HAP-1 (cell line): ENCODE results near the gene ZC3H14.

ENCODE experiments used
- DNase-seq, 2 experiments: peaks; one replicate each; pipeline ENCODE4 v3.0.0-alpha.2; 2016 to 2020; ENCODE audit warnings: low spot score in 2 of 2
- H3K27me3 ChIP-seq: fragments of 250-450 bp; sonication (Bioruptor Pico); 2 replicates; pipeline ENCODE4 v1.5.1; 2020; ENCODE audit warnings: low read depth, mild to moderate bottlenecking, moderate library complexity
- H3K36me3 ChIP-seq: fragments of 250-450 bp; sonication (Bioruptor Pico); replicated peaks from 2 replicates; pipeline ENCODE4 v1.5.1; 2020; ENCODE audit warnings: mild to moderate bottlenecking
- H3K4me1 ChIP-seq: fragments of 250-450 bp; sonication (Bioruptor Pico); 2 replicates; pipeline ENCODE4 v1.5.1; 2020; ENCODE audit warnings: mild to moderate bottlenecking
- H3K4me3 ChIP-seq: fragments of 250-450 bp; sonication (Bioruptor Pico); 2 replicates; pipeline ENCODE4 v1.5.1; 2020; ENCODE audit warnings: mild to moderate bottlenecking, moderate library complexity
- H3K9me3 ChIP-seq: fragments of 250-450 bp; sonication (Bioruptor Pico); 2 replicates; pipeline ENCODE4 v1.5.1; 2020; ENCODE audit warnings: mild to moderate bottlenecking, moderate library complexity
- in situ Hi-C: fragments of 300-500 bp; cut with MboI; formaldehyde crosslinking; loops from 3 replicates; pipeline ENCODE4 v1.14.3; 2020; ENCODE audit warnings: low sequenced_read_pairs, inconsistent platforms, mixed read lengths

ZC3H14 gene

DNA sequence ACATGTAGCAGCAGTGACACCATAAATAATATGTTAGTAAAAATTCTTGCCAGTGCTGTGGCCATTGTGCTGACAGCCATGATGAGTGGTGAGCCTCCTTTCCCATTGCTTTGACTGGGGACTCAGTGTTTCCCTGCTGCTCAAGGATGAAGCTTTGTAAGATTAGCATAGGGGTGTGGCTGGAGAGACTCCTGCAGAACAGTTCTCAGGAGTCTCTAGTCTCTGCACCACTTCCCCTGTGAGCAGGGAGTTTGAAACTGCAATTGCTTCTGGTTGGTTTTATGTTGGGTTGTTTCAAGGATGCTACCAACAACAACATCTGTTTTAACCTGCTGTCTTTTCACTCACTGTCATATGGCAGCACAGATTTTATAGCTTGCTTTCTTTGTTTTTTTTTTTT, 41.4 kb downstream of the ZC3H14 start:
- in situ Hi-C loops = no loop called here
- H3K27me3 ChIP-seq = no peaks in the 10 kb centered on the region
- no peak overlapping the region for H3K4me3 ChIP-seq
- H3K36me3 ChIP-seq = peaks cover 45% of the 10 kb centered on the region
- H3K4me1 ChIP-seq = no peaks in the 10 kb centered on the region
- DNase-seq = no peak
- H3K9me3 ChIP-seq = no peaks in the 10 kb centered on the region

DNA sequence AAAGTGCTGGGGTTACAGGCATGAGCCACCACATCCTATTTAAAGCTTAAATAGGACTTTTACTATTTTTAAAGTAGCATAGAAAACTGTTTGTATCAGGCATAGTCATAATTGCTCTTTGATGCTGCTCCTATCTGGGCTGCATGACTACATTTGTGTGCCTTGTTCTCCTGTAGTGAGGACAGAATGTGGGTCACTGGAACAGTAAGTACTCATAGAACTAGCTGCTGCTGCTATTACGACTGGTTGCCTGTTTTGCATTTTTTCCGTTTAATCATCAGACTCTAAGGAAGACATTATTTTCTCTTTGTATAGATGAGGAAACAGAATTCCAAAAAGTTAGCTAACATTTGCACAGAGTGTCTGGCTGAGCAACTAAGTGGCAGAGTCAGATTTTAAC, 42.8 kb downstream of the ZC3H14 start:
- H3K36me3 ChIP-seq = peaks cover 54% of the 10 kb centered on the region
- DNase-seq = no peak
- no peaks in the 10 kb centered on the region for H3K4me1 ChIP-seq
- H3K9me3 ChIP-seq = no peaks in the 10 kb centered on the region
- no peaks in the 10 kb centered on the region for H3K27me3 ChIP-seq
- in situ Hi-C loops = no loop called here
- H3K4me3 ChIP-seq = no peak overlapping the region

DNA sequence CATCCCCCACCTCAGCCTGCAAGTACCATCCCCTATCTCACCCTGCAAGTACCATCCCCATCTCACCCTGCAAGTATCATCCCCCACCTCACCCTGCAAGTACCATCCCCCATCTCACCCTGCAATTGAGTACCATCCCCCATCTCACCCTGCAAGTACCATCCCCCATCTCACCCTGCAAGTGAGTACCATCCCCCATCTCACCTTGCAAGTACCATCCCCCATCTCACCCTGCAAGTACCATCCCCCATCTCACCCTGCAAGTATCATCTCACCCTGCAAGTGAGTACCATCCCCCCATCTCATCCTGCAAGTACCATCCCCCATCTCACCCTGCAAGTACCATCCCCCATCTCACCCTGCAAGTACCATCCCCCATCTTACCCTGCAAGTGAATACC, 45.0 kb downstream of the ZC3H14 start:
- Histone ChIP-seq H3K36me3 (peaks cover 59% of the 10 kb centered on the region), H3K9me3 (no peaks in the 10 kb centered on the region), H3K4me3 (no peak overlapping the region), H3K27me3 (no peaks in the 10 kb centered on the region), H3K4me1 (no peaks in the 10 kb centered on the region)
- no peak for DNase-seq
- in situ Hi-C loops = no loop called here

DNA sequence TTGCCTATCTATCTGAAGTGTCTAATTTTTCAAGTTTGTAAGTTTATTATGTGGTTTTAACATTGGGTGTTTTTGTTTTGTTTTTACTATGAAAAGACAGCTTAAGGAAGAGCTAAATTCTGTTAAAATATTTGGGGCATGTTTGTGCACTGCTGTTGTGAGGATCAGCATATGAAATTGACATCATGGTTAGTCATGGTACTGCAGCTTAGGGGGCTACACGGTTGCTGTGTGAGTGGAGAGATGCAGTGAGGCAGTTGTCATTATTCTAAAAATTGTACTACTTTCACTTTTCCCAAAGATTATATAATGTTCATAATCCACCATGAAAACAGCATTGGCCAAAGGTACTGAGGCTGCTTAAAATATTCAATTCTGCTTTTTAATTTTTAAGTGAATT, 49.0 kb downstream of the ZC3H14 start:
- H3K4me1 ChIP-seq = no peaks in the 10 kb centered on the region
- in situ Hi-C loops = no loop called here
- H3K27me3 ChIP-seq = no peaks in the 10 kb centered on the region
- H3K9me3 ChIP-seq = no peaks in the 10 kb centered on the region
- H3K36me3 ChIP-seq = peaks cover 58% of the 10 kb centered on the region
- H3K4me3 ChIP-seq = no peak overlapping the region
- no peak for DNase-seq

DNA sequence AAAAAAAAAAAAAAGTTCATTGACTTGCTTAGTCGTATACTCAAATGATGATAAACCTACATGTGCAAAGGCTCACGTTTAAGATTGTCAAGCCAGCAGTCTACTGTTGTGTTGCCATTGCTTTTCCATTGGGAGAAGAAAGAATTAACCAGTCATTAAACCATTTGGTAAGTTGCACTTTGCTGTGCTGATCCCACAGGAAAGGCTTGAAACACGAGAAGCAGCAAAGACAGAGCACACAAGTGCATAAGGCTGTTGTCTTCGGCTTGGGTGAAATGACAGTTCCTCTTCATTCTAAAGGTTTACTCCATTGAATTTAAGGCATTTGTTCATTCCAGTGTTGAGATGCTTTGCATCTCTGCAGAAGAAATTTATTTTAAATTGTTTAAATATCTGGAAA, 50.1 kb downstream of the ZC3H14 start:
- Histone ChIP-seq H3K27me3 (no peaks in the 10 kb centered on the region), H3K9me3 (no peaks in the 10 kb centered on the region), H3K36me3 (peaks cover 58% of the 10 kb centered on the region), H3K4me1 (no peaks in the 10 kb centered on the region), H3K4me3 (no peak overlapping the region)
- DNase-seq = no peak
- in situ Hi-C loops = no loop called here

DNA sequence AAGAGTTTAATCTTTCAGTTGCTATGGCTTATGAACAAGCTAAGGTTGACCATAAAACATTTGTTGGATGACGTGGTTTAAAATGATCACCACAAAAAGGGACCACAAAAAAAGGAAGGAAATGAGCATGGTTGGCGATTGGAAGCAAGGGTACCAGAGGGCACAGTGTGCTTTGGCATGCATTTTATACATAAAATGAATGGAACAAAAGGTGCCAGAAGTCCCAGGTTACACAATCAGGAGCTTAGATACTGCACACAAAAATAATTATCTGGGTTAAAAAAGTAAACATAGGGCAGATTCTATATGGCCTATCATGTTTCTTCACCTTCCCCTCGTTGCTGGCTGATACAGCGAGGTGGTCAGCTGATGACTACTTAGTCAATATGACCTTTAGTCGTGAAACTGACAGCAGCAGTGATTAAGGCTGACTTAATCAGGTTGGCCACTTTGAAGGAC, 50.7 kb downstream of the ZC3H14 start:
- H3K4me3 ChIP-seq = no peak overlapping the region
- H3K4me1 ChIP-seq = peaks cover 3% of the 10 kb centered on the region; the same call in 1 of the 2 replicates
- H3K27me3 ChIP-seq = no peaks in the 10 kb centered on the region
- in situ Hi-C loops = no loop called here
- DNase-seq = no peak
- peaks cover 54% of the 10 kb centered on the region for H3K36me3 ChIP-seq
- no peaks in the 10 kb centered on the region for H3K9me3 ChIP-seq

DNA sequence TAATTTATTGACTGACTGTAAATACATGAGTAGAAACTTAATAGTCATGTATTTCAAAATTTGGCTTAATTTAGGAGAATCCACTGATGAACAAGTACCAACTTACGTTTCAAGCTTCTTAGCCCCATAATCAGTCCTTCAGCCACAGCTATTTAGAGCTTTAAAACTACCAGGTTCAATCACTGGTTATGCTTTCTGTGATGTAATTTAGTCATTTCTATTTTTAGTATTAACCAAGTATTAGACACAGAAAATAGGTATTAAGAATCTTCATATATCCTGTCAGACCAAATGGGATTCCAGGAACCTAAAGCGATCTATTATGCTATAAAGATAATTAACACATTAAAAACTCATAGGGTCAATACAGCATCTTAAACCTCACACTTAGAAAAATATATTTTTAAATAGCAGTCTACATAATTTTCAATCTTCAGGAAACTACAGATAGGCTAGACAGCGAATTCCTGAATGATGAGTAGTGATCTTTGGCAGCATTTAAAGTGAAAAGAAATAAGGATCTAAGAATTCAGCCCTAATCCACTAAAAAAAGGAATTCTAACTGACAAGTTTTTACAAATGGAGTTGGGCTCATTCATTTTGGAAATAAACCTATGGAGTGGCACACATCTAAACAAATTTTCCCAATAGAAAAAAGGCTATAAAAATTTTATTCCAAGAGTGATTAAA, 51.5 kb downstream of the ZC3H14 start:
- no peaks in the 10 kb centered on the region for H3K9me3 ChIP-seq
- in situ Hi-C loops = no loop called here
- H3K4me3 ChIP-seq = no peak overlapping the region
- H3K4me1 ChIP-seq = peaks cover 3% of the 10 kb centered on the region; the same call in 1 of the 2 replicates
- no peaks in the 10 kb centered on the region for H3K27me3 ChIP-seq
- no peak for DNase-seq
- H3K36me3 ChIP-seq = peaks cover 47% of the 10 kb centered on the region

DNA sequence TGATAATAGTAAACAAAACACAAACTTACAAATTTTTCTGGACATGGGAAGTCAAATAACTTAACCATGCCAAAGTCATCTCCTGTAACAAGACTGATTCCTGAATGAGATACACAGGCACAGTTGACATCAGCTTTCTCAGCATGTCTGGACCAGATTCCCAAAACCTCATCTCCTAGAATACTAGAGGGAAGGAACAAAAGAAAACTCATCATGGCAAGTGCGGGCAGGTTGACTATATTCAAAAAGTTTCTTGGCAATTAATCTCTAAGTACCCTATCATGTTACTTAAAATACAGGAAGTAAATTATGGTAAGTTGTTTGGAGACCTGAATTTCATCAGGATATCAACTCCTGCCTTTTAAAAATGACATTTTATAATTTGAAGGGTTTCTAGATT, 53.9 kb downstream of the ZC3H14 start:
- H3K36me3 ChIP-seq = peaks cover 27% of the 10 kb centered on the region
- in situ Hi-C loops = no loop called here
- no peak for DNase-seq
- H3K4me1 ChIP-seq = peaks cover 3% of the 10 kb centered on the region; the same call in 1 of the 2 replicates
- no peaks in the 10 kb centered on the region for H3K9me3 ChIP-seq
- H3K4me3 ChIP-seq = no peak overlapping the region
- H3K27me3 ChIP-seq = no peaks in the 10 kb centered on the region

DNA sequence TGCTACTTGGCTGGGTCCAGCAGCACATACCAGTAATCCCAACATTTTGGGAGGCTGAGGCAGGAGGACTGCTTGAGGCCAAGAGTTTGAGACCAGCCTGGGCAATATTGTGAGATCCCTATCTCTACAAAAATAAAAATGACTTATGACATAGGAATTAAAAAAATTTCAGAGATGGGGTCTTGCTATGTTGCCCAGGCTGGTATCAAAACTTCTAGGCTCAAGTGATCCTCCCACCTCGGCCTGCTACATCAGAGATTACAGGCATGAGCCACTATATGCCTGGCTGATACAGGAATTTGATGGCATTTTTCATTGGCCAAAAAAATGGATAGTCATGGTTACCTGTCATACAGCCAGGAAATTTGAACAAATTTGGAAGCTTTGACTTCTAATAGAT, 54.6 kb downstream of the ZC3H14 start:
- Histone ChIP-seq H3K27me3 (no peaks in the 10 kb centered on the region), H3K4me1 (peaks cover 3% of the 10 kb centered on the region; the same call in 1 of the 2 replicates), H3K9me3 (no peaks in the 10 kb centered on the region), H3K36me3 (peaks cover 25% of the 10 kb centered on the region), H3K4me3 (no peak overlapping the region)
- in situ Hi-C loops = no loop called here
- no peak for DNase-seq

DNA sequence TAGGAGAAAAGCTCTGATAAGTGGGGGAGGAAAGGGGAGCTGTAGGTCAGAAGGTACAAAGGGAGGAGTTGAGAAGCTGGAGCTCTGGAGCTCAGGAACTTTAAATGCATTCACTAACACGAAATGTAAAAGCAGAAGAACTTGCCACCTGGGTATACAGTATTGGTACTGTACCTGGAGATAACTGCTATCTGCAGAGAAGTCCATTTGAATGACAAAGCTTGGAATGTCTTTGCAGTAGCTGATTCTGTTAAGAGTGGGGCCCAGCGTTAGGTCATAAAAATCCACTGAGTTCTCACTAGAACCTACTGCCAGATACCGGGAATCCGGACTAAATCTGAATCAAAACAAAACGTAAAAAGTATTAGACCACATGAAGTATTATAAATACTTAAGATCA, 55.6 kb downstream of the ZC3H14 start:
- Histone ChIP-seq H3K9me3 (no peaks in the 10 kb centered on the region), H3K36me3 (peaks cover 16% of the 10 kb centered on the region), H3K4me1 (peaks cover 3% of the 10 kb centered on the region; the same call in 1 of the 2 replicates), H3K27me3 (no peaks in the 10 kb centered on the region), H3K4me3 (no peak overlapping the region)
- in situ Hi-C loops = no loop called here
- no peak for DNase-seq

DNA sequence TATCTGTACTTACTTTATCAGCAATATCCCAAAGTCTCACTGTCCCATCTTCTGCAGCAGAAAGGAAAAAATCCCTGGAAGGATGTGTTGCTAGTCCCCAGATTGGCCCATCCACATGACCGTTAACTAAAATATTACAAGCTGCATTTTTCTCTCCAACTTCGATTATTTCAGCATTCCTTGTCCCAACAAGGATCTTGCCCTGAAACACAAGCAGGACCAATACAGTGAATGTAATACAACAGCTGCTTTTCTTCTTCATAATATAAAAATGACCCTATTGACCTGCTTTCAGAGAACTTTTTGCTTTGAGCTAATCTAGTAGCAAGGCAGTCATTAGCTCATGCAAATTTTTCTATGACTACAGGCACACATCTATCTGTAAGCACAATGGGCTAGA, 58.3 kb downstream of the ZC3H14 start:
- in situ Hi-C loops = no loop called here
- no peak for DNase-seq
- H3K4me3 ChIP-seq = no peak overlapping the region
- H3K9me3 ChIP-seq = no peaks in the 10 kb centered on the region
- peaks cover 3% of the 10 kb centered on the region; the same call in 1 of the 2 replicates for H3K36me3 ChIP-seq
- H3K4me1 ChIP-seq = peaks cover 3% of the 10 kb centered on the region; the same call in 1 of the 2 replicates
- H3K27me3 ChIP-seq = no peaks in the 10 kb centered on the region

DNA sequence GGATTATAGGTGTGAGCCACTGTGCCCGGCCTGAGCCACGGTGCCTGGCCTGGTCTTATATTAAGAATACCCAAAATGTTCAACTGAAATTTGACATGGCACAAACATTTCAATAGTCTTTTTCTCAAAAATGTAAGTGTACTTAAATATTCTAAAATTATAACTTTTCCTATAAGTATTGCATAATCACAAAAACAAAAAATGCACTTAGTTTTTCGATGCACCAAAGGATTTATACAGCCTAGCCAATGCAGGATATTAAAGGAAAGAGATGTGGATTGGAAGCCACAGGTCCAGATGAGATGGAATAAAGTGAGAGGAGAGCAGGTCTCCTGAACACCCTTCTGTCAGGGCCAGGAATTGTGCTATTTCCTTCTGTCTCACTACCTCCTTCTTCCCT, 62.8 kb downstream of the ZC3H14 start:
- DNase-seq = no peak
- no peaks in the 10 kb centered on the region for H3K9me3 ChIP-seq
- no peaks in the 10 kb centered on the region for H3K27me3 ChIP-seq
- no peaks in the 10 kb centered on the region for H3K4me1 ChIP-seq
- in situ Hi-C loops = no loop called here
- H3K4me3 ChIP-seq = no peak overlapping the region
- H3K36me3 ChIP-seq = no peaks in the 10 kb centered on the region

DNA sequence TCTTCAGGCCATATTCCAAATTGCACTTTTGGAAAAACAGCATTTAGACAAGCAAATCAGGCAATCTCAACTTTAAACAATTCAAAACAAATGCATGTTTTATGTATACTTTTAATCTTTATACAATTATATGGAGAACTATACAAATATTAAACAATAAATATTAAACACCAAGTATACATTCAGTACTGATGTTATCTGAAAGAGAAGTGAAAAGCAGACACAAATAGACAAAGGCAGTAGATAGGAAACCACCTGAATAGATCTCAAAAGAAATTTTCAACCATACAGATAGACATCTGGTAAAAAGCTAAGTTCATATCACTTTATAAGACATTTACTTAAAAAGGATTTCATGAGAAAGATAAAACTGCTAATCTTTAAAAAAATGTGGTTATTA, 65.2 kb downstream of the ZC3H14 start:
- in situ Hi-C loops = no loop called here
- Histone ChIP-seq H3K4me1 (no peaks in the 10 kb centered on the region), H3K4me3 (no peak overlapping the region), H3K36me3 (no peaks in the 10 kb centered on the region), H3K27me3 (no peaks in the 10 kb centered on the region), H3K9me3 (no peaks in the 10 kb centered on the region)
- DNase-seq = no peak

DNA sequence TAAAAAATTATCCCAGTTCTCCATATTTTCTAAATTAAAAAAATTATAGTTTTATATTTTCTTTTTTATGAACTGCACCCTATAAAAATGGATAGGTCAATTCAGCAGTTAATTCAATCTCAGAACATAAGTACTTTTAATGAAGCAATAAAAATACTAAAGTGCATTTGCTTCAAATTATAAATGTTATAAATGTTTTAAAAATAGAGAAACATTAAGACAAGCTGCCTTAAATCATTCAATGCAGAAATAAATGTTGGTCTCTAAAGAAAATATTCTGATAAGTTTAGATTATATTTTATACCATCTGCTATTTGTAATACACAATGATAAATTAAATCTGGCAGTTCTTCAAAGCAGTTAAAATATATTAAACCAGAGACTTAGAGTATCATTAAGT, 65.6 kb downstream of the ZC3H14 start:
- in situ Hi-C loops = no loop called here
- DNase-seq = no peak
- no peaks in the 10 kb centered on the region for H3K9me3 ChIP-seq
- H3K36me3 ChIP-seq = no peaks in the 10 kb centered on the region
- H3K27me3 ChIP-seq = no peaks in the 10 kb centered on the region
- H3K4me3 ChIP-seq = no peak overlapping the region
- H3K4me1 ChIP-seq = no peaks in the 10 kb centered on the region

DNA sequence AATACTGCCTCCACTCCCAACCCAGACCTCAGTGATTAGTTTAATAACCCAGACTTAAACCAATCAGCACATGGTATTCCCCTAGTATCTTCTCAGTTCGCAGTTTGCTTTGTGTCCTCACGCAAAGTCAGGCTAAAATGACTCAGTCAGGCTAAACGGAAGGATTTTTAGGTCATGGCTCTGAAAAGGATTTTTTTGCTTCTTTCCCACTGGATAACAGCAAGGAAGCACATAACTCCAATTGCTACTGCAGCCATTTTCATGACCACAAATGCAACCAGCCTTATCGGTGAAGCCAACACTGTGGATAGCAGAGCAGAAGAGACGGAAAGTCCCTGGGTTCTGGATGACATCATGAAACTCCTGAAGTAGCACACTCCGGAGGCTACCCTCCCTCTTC, 67.7 kb downstream of the ZC3H14 start:
- in situ Hi-C loops = no loop called here
- Histone ChIP-seq H3K4me3 (no peak overlapping the region), H3K36me3 (no peaks in the 10 kb centered on the region), H3K27me3 (no peaks in the 10 kb centered on the region), H3K9me3 (no peaks in the 10 kb centered on the region), H3K4me1 (no peaks in the 10 kb centered on the region)
- no peak for DNase-seq
